Epithelial cell of proximal tubule (primary cell): Measurements from ENCODE around the gene EBI3. TPM values are rescaled to one million over a fixed set of nuclear protein-coding genes. Genes with fewer than 3 reads are reported as not detected.
"Not testable (repeated sequence)": the region's sequence is repeated elsewhere in the genome, so short reads cannot be mapped to it uniquely, and the experiment has no call there.

Source experiments
- DNase-seq: peaks from one replicate; pipeline ENCODE4 v3.0.0-alpha.2; 2011; ENCODE audit warnings: low read depth
- H3K4me3 ChIP-seq: 2 replicates; pipeline ENCODE4 v1.5.1; 2011; ENCODE audit warnings: low read depth, mild to moderate bottlenecking, low read length
- total RNA-seq: library from RNA; depleted of rRNA; stranded (reverse); fragments of >200 nt; gene quantifications from 2 replicates; pipeline ENCODE4 v1.2.3, GENCODE V29; 2015
- TF ChIP-seq, protein P1 (sequence below): conservative IDR thresholded peaks from 2 replicates; pipeline ENCODE4 v1.5.1; 2012; ENCODE audit warnings: low read depth, mild to moderate bottlenecking, low read length

EBI3 gene
- total RNA-seq, 1 donor from 2014 or later = 1.7 TPM

GRCh38 chr19:4278010-4278409, 48.7 kb downstream of the EBI3 start:
- H3K4me3 ChIP-seq = no peak overlapping the region
- TF ChIP-seq, protein P1, sequence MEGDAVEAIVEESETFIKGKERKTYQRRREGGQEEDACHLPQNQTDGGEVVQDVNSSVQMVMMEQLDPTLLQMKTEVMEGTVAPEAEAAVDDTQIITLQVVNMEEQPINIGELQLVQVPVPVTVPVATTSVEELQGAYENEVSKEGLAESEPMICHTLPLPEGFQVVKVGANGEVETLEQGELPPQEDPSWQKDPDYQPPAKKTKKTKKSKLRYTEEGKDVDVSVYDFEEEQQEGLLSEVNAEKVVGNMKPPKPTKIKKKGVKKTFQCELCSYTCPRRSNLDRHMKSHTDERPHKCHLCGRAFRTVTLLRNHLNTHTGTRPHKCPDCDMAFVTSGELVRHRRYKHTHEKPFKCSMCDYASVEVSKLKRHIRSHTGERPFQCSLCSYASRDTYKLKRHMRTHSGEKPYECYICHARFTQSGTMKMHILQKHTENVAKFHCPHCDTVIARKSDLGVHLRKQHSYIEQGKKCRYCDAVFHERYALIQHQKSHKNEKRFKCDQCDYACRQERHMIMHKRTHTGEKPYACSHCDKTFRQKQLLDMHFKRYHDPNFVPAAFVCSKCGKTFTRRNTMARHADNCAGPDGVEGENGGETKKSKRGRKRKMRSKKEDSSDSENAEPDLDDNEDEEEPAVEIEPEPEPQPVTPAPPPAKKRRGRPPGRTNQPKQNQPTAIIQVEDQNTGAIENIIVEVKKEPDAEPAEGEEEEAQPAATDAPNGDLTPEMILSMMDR = no peak
- DNase-seq = no peak

DNA sequence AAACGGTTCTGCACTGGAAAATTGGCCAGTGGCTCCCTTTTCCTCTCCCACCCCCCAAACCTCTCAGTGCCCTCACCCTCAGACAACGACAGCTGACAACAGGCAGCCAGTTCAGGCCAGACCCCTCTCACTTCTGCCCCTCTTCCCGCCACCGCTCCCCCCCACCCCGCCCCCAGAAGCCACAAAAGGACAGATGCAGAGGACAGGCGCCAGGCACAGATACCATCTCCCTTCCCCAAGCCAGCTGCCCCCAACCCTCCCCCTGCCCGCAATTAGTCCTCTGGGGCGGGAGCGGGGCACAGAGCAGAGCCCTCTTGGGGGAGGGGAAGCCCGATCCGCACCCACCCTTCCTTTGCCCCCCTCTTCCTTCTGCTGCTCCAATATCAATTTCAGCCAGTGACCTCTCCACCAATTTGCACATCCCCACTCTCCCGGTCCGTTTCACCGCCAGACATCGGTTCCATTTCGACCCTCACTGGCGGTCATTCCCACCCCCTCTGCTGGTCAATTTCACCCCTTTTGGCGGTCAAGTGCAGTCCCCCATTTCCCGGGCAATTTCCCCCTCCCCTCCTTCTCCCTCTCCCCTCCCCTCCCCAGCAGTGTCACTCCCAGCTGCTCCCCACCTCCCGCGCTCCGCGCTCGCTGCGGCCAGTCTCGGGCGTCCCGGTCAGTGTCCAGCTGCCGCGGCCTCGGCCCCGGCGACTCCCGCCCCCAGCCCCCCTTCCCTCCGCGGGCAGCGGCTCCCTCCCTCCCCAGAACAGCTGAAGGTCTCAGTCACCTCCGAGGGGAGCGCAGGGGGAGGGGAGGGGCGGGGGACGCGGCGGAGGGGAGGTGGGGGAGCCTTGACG, 49.3 kb downstream of the EBI3 start, which contains the start of gene SHD:
Gene SHD, plus strand, starts transcription at position 848 of the 848 bp plus-strand sequence. CDS start 798 bp downstream, outside the sequence.
- TF ChIP-seq, protein P1 = no peak

GRCh38 chr19:4279267-4279529, 49.9 kb downstream of the EBI3 start:
- no peak for DNase-seq
- no peak overlapping the region for H3K4me3 ChIP-seq
- TF ChIP-seq, protein P1 = no peak

More for the DNA sequence above, 49.3 kb downstream of the EBI3 start, which contains the start of gene SHD:
- no peak for DNase-seq
- no peak within 1 kb of the TSS for H3K4me3 ChIP-seq

- TF ChIP-seq, protein P1 = no peak
- H3K4me3 ChIP-seq = no peak overlapping the region
- no peak for DNase-seq
Observed at GRCh38 chr19:4279530-4280422, 50.5 kb downstream of the EBI3 start.

DNA sequence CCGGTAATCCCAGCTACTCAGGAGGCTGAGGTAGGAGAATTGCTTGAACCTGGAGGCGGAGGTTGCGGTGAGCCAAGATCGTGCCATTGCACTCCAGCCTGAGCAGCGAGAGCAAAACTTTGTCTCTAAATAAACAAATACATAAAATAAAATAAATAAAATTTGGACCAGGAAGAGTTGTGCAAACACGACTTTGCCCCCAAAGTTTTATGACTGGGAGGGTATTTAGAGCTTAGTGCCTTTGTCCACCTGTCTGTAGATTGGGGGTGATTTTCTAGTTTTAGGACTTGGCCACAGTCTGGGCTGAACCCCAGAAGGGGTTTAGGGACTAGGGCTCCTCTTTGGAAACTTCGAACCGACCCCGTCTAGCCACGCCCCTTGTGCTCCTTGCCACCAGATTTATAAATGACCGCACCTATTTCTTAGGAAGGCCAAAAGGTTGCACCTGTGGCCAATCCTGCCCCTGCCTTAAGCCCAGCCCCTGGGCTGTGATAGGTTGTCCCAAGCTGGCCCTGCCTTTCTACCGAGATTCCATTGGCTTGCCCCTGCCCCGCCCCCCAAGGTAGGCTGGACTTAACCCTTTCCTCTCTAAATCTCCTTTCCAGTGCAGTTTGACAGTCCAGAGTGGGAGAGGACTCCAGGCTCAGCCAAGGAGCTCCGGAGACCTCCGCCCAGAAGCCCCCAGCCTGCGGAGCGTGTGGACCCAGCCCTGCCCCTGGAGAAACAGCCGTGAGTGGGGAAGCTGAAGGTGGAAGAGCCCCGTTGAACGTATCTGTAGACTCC, 55.0 kb downstream of the EBI3 start:
- DNase-seq = no peak
- TF ChIP-seq, protein P1 = no peak
- no peak overlapping the region for H3K4me3 ChIP-seq

DNA sequence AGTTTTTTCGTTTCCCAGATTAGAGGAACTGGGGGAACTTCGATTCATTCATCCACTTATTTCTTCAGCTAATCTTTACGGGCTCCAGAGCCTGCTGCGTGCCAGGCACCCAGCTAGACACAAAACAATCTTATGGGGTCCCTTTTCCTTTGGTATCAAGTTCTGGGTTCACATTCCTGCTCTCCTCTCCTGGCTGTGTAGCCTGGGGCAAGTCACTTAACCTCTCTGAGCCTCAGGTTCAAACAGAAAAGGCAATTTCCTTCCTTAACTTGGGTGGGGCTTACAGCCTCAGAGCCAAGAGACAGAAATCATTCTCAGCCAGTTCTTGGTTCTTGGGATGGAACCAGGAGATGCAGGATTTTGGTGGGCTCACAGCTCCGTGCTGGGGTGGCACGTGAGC, 55.7 kb downstream of the EBI3 start:
- H3K4me3 ChIP-seq = no peak overlapping the region
- DNase-seq = no peak
- TF ChIP-seq, protein P1 = no peak

- DNase-seq, H3K4me3 ChIP-seq: not testable (repeated sequence)
Observed at GRCh38 chr19:4286141-4286540, 56.8 kb downstream of the EBI3 start.
